NCI-H1092 (cell line): Measurements from ENCODE around the gene GPR63.

Experiments used
- DNase-seq: peaks from one replicate; lab custom pipeline; 2025; lab: John Stamatoyannopoulos, UW

Gene GPR63

DNA sequence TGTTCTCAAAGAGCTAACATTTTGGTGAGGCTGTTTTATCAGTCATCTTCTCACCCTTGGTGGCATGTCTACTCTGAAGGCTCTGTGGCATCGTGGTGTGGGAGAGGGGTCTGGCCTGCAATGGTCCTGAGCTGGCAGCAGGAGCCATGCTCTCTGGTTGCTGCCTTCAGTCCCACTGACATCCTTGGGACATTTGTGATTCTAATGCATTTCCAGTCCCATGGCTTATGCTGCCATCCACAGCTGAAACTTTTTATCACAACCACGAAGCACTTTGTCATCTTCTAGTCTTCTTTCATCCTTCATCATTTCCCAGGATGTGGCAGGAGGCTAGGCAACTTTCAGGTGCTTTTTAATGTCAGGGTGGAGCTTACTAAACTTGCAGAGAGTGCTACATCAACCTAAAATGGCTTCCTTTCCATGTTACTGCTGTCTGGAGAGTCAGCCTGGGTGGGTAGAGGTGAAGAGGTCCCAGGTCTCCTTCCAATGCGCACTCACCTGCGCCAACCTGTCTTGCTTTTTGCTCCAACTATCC lies 77.1 kb downstream of the GPR63 start:
- no peak for DNase-seq

DNA sequence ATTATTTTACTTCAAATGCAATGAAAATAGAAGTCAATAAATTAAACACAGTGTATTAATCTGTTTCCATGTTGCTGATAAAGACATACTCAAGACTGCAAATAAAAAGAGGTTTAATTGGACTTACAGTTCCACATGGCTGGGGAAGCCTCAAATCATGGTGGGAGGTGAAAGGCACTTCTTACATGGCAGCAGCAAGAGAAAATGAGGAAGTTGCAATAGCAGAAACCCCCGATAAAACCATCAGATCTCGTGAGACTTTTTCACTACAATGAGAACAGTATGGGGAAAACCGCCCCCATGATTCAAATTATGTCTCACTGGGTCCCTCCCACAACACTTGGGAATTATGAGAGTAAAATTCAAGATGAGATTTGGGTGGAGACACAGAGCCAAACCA lies 82.2 kb downstream of the GPR63 start:
- DNase-seq, result no peak

DNA sequence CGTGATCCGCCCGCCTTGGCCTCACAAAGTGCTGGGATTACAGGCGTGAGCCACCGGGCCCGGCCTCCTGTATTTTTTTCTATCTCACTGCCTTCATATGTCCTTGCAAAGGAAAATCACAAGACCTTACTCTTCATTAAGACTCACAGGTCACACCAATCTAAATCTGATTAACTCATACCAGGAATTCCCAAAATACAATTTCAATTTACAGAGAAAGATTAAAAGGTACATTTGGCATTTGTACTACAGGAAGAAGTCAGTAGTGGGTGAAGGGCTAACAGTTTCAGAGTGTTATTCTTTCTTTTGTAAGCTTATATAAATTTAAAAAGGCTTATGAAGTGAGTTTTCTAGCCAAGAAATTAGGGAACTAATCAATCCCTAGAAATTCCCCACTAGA lies 87.4 kb downstream of the GPR63 start:
- no peak for DNase-seq
